Stimulated activated naive CD8-positive, alpha-beta T cell treated with anti-CD3 and anti-CD28 coated beads, Interleukin-15, Interleukin-2, amounts not matched to agents 100 ng/mL and 50 ng/mL, for 24 hours (primary cell): ENCODE data around the gene ARPC5.

Source experiments
- H3K27ac Mint-ChIP-seq: one replicate; pipeline ENCODE4 v1.8.0; 2021; ENCODE audit warnings: mild to moderate bottlenecking, mixed read lengths
- H3K27me3 Mint-ChIP-seq: one replicate; pipeline ENCODE4 v1.8.0; 2021; ENCODE audit warnings: mixed read lengths
- H3K36me3 Mint-ChIP-seq: one replicate; pipeline ENCODE4 v1.8.0; 2021; ENCODE audit warnings: low read depth, mixed read lengths
- H3K4me1 Mint-ChIP-seq: one replicate; pipeline ENCODE4 v1.8.0; 2021; ENCODE audit warnings: low read depth, mixed read lengths
- H3K4me3 Mint-ChIP-seq: one replicate; pipeline ENCODE4 v1.8.0; 2021; ENCODE audit warnings: mild to moderate bottlenecking, mixed read lengths
- H3K9me3 Mint-ChIP-seq: one replicate; pipeline ENCODE4 v1.8.0; 2021; ENCODE audit warnings: mixed read lengths

The ARPC5 gene

GRCh38 chr1:183590244-183591191, 45.1 kb downstream of the ARPC5 start, which contains the start of gene NCF2:
Gene NCF2, minus strand, starts transcription at chr1:183590459. Its CDS starts 130 bp downstream, at chr1:183590329.
- H3K9me3 Mint-ChIP-seq = no peaks in the 10 kb centered on the region
- H3K27me3 Mint-ChIP-seq = peaks cover 3% of the 10 kb centered on the region
- H3K4me1 Mint-ChIP-seq = peaks cover 50% of the 10 kb centered on the region
- H3K27ac Mint-ChIP-seq = peak within 1 kb of the TSS; percentile 84
- H3K4me3 Mint-ChIP-seq = peak within 1 kb of the TSS; percentile 31
- no peaks in the 10 kb centered on the region for H3K36me3 Mint-ChIP-seq

- Mint-ChIP-seq H3K27me3 (peaks cover 3% of the 10 kb centered on the region), H3K36me3 (no peaks in the 10 kb centered on the region), H3K9me3 (no peaks in the 10 kb centered on the region), H3K4me1 (peaks cover 50% of the 10 kb centered on the region), H3K4me3 (peak overlapping the region; percentile 31), H3K27ac (peak overlapping the region; percentile 84)
Measured at GRCh38 chr1:183589874-183590243, 45.7 kb downstream of the ARPC5 start.

GRCh38 chr1:183589384-183589783, 46.2 kb downstream of the ARPC5 start:
- H3K4me3 Mint-ChIP-seq = peak overlapping the region; percentile 31
- H3K27ac Mint-ChIP-seq = peak overlapping the region; percentile 84
- peaks cover 50% of the 10 kb centered on the region for H3K4me1 Mint-ChIP-seq
- H3K27me3 Mint-ChIP-seq = peaks cover 3% of the 10 kb centered on the region
- no peaks in the 10 kb centered on the region for H3K9me3 Mint-ChIP-seq
- H3K36me3 Mint-ChIP-seq = no peaks in the 10 kb centered on the region

- Mint-ChIP-seq H3K36me3 (no peaks in the 10 kb centered on the region), H3K4me3 (peak overlapping the region; percentile 25), H3K27me3 (peaks cover 3% of the 10 kb centered on the region), H3K9me3 (no peaks in the 10 kb centered on the region), H3K4me1 (peaks cover 49% of the 10 kb centered on the region), H3K27ac (no peak overlapping the region)
Measured at GRCh38 chr1:183588827-183589226, 46.8 kb downstream of the ARPC5 start.

GRCh38 chr1:183586926-183587325, 48.7 kb downstream of the ARPC5 start:
- Mint-ChIP-seq H3K4me3 (no peak overlapping the region), H3K27ac (no peak overlapping the region), H3K4me1 (peaks cover 30% of the 10 kb centered on the region)

GRCh38 chr1:183586455-183586854, 49.1 kb downstream of the ARPC5 start:
- no peak overlapping the region for H3K27ac Mint-ChIP-seq
- H3K9me3 Mint-ChIP-seq = no peaks in the 10 kb centered on the region
- H3K4me3 Mint-ChIP-seq = no peak overlapping the region
- H3K4me1 Mint-ChIP-seq = peaks cover 27% of the 10 kb centered on the region
- no peaks in the 10 kb centered on the region for H3K27me3 Mint-ChIP-seq
- no peaks in the 10 kb centered on the region for H3K36me3 Mint-ChIP-seq

More at GRCh38 chr1:183586926-183587325, 48.7 kb downstream of the ARPC5 start:
- H3K36me3 Mint-ChIP-seq = no peaks in the 10 kb centered on the region
- no peaks in the 10 kb centered on the region for H3K9me3 Mint-ChIP-seq
- H3K27me3 Mint-ChIP-seq = no peaks in the 10 kb centered on the region

- no peak overlapping the region for H3K27ac Mint-ChIP-seq
- no peak overlapping the region for H3K4me3 Mint-ChIP-seq
- no peaks in the 10 kb centered on the region for H3K36me3 Mint-ChIP-seq
- H3K4me1 Mint-ChIP-seq = peaks cover 16% of the 10 kb centered on the region
- H3K27me3 Mint-ChIP-seq = no peaks in the 10 kb centered on the region
- no peaks in the 10 kb centered on the region for H3K9me3 Mint-ChIP-seq
Measured at GRCh38 chr1:183585038-183585437, 50.5 kb downstream of the ARPC5 start.

- Mint-ChIP-seq H3K9me3 (no peaks in the 10 kb centered on the region), H3K27ac (no peak overlapping the region), H3K4me1 (peaks cover 7% of the 10 kb centered on the region), H3K36me3 (no peaks in the 10 kb centered on the region), H3K4me3 (no peak overlapping the region), H3K27me3 (no peaks in the 10 kb centered on the region)
Measured at GRCh38 chr1:183584147-183584546, 51.4 kb downstream of the ARPC5 start.

- H3K9me3 Mint-ChIP-seq = no peaks in the 10 kb centered on the region
- H3K27ac Mint-ChIP-seq = no peak overlapping the region
Measured at GRCh38 chr1:183583466-183583865, 52.1 kb downstream of the ARPC5 start.

GRCh38 chr1:183582021-183582713, 53.4 kb downstream of the ARPC5 start:
- Mint-ChIP-seq H3K4me1 (peaks cover 3% of the 10 kb centered on the region), H3K36me3 (no peaks in the 10 kb centered on the region), H3K9me3 (no peaks in the 10 kb centered on the region), H3K27ac (no peak overlapping the region), H3K4me3 (no peak overlapping the region), H3K27me3 (no peaks in the 10 kb centered on the region)

More at GRCh38 chr1:183583466-183583865, 52.1 kb downstream of the ARPC5 start:
- Mint-ChIP-seq H3K27me3 (no peaks in the 10 kb centered on the region), H3K4me3 (no peak overlapping the region), H3K4me1 (peaks cover 3% of the 10 kb centered on the region), H3K36me3 (no peaks in the 10 kb centered on the region)

GRCh38 chr1:183580281-183580682, 55.3 kb downstream of the ARPC5 start:
- H3K9me3 Mint-ChIP-seq = no peaks in the 10 kb centered on the region
- no peaks in the 10 kb centered on the region for H3K27me3 Mint-ChIP-seq
- no peak overlapping the region for H3K27ac Mint-ChIP-seq
- H3K4me3 Mint-ChIP-seq = no peak overlapping the region
- no peaks in the 10 kb centered on the region for H3K36me3 Mint-ChIP-seq
- peaks cover 3% of the 10 kb centered on the region for H3K4me1 Mint-ChIP-seq

GRCh38 chr1:183578856-183579255, 56.7 kb downstream of the ARPC5 start:
- H3K4me1 Mint-ChIP-seq = peaks cover 3% of the 10 kb centered on the region
- no peaks in the 10 kb centered on the region for H3K36me3 Mint-ChIP-seq
- no peak overlapping the region for H3K4me3 Mint-ChIP-seq
- H3K9me3 Mint-ChIP-seq = no peaks in the 10 kb centered on the region
- H3K27ac Mint-ChIP-seq = no peak overlapping the region
- H3K27me3 Mint-ChIP-seq = no peaks in the 10 kb centered on the region

GRCh38 chr1:183577897-183578465, 57.6 kb downstream of the ARPC5 start:
- no peaks in the 10 kb centered on the region for H3K27me3 Mint-ChIP-seq
- H3K27ac Mint-ChIP-seq = no peak overlapping the region
- no peaks in the 10 kb centered on the region for H3K9me3 Mint-ChIP-seq
- no peak overlapping the region for H3K4me3 Mint-ChIP-seq
- no peaks in the 10 kb centered on the region for H3K36me3 Mint-ChIP-seq
- H3K4me1 Mint-ChIP-seq = peaks cover 3% of the 10 kb centered on the region

- Mint-ChIP-seq H3K27ac (no peak overlapping the region), H3K36me3 (no peaks in the 10 kb centered on the region), H3K4me3 (no peak overlapping the region), H3K27me3 (no peaks in the 10 kb centered on the region), H3K4me1 (peaks cover 3% of the 10 kb centered on the region), H3K9me3 (no peaks in the 10 kb centered on the region)
Measured at GRCh38 chr1:183576537-183576936, 59.0 kb downstream of the ARPC5 start.

GRCh38 chr1:183575606-183576005, 60.0 kb downstream of the ARPC5 start:
- H3K27ac Mint-ChIP-seq = no peak overlapping the region
- H3K4me1 Mint-ChIP-seq = peaks cover 3% of the 10 kb centered on the region
- no peaks in the 10 kb centered on the region for H3K9me3 Mint-ChIP-seq
- no peak overlapping the region for H3K4me3 Mint-ChIP-seq
- H3K27me3 Mint-ChIP-seq = no peaks in the 10 kb centered on the region
- no peaks in the 10 kb centered on the region for H3K36me3 Mint-ChIP-seq
